Vagina (tissue), 2 donors: ENCODE data around the gene CPZ. TPM values are rescaled to one million over a fixed set of nuclear protein-coding genes. Genes with fewer than 3 reads are reported as not detected.

ENCODE experiments used
- DNase-seq, 2 donors: peaks; one replicate each; pipeline ENCODE4 v3.0.0-alpha.2; 2017; ENCODE audit errors: extremely low spot score in 2 of 2
- H3K27ac ChIP-seq: fragments of 200-600 bp; sonication (generic); one replicate; pipeline ENCODE4 v1.5.1; 2019
- H3K27me3 ChIP-seq: fragments of 200-600 bp; sonication (generic); one replicate; pipeline ENCODE4 v1.5.1; 2019
- H3K36me3 ChIP-seq, 2 donors: fragments of 200-600 bp; sonication (generic); one replicate each; pipeline ENCODE4 v1.5.1; 2017 to 2019
- H3K4me1 ChIP-seq: fragments of 200-600 bp; sonication (generic); one replicate; pipeline ENCODE4 v1.5.1; 2019
- H3K4me3 ChIP-seq, 2 donors: fragments of 200-600 bp; sonication (generic); 1 replicate in 1 of 2; 2 replicates in 1 of 2; pipeline ENCODE4 v1.5.1; 2016 to 2019
- H3K9me3 ChIP-seq: fragments of 200-600 bp; sonication (generic); one replicate; pipeline ENCODE4 v1.5.1; 2019
- CTCF ChIP-seq, 3 experiments: fragments of 450-650 bp in 2 of 3; fragments of 200-600 bp in 1 of 3; sonication (generic) in 1 of 3; IDR thresholded peaks; one replicate each; pipeline ENCODE4 v1.5.1; 2017 to 2019; ENCODE audit warnings: antibody characterized with exemption in 3 of 3, mild to moderate bottlenecking in 2 of 3, moderate library complexity in 2 of 3
- POLR2A ChIP-seq, 2 donors: fragments of 450-650 bp; IDR thresholded peaks; one replicate each; pipeline ENCODE4 v1.6.1; 2017; ENCODE audit warnings: antibody characterized with exemption in 2 of 2, mild to moderate bottlenecking in 2 of 2, moderate library complexity in 2 of 2
- POLR2AphosphoS5 ChIP-seq, 2 donors: sonication (generic); formaldehyde crosslinking; IDR thresholded peaks; one replicate each; pipeline ENCODE4 v1.9.0; 2017; ENCODE audit warnings: antibody characterized with exemption in 2 of 2, mild to moderate bottlenecking in 2 of 2, low read depth in 1 of 2; ENCODE audit not compliant: insufficient read depth in 1 of 2
- intact Hi-C: fragments of 100-400 bp; cut with DNase I; formaldehyde crosslinking; loops from one replicate; pipeline ENCODE4 v1.15.1; 2023
- total RNA-seq: library from RNA; depleted of rRNA; stranded (reverse); fragments of >200 nt; gene quantifications from one replicate; pipeline ENCODE4 v1.2.3, GENCODE V29; 2016

Gene CPZ
- total RNA-seq, 1 donor from 2014 or later: 26.3 TPM

GRCh38 chr4:8548731-8549351 lies 43.7 kb upstream of the CPZ start:
- Histone ChIP-seq H3K36me3 (no peaks in the 10 kb centered on the region), H3K4me1 (no peaks in the 10 kb centered on the region), H3K27ac (no peak overlapping the region), H3K4me3 (no peak overlapping the region), H3K9me3 (no peaks in the 10 kb centered on the region), H3K27me3 (no peaks in the 10 kb centered on the region)
- TF ChIP-seq POLR2AphosphoS5 (IDR thresholded peaks at IDR 0.05; ENCODE audit: insufficient read depth in 1 of 2, low read depth in 1 of 2): no peak
- no peak for TF ChIP-seq POLR2A (IDR thresholded peaks at IDR 0.05)
- TF ChIP-seq CTCF (IDR thresholded peaks at IDR 0.05): no peak
- intact Hi-C loops: no loop called here
- no peak for DNase-seq

GRCh38 chr4:8549352-8549931 lies 43.1 kb upstream of the CPZ start:
- H3K27me3 ChIP-seq: no peaks in the 10 kb centered on the region
- no peak for DNase-seq
- H3K36me3 ChIP-seq: no peaks in the 10 kb centered on the region
- H3K4me3 ChIP-seq: no peak overlapping the region
- intact Hi-C loops: no loop called here
- no peaks in the 10 kb centered on the region for H3K9me3 ChIP-seq
- no peak overlapping the region for H3K27ac ChIP-seq
- no peaks in the 10 kb centered on the region for H3K4me1 ChIP-seq
- no peak for TF ChIP-seq CTCF (IDR thresholded peaks at IDR 0.05)
- no peak for TF ChIP-seq POLR2A (IDR thresholded peaks at IDR 0.05)
- TF ChIP-seq POLR2AphosphoS5 (IDR thresholded peaks at IDR 0.05; ENCODE audit: insufficient read depth in 1 of 2, low read depth in 1 of 2): no peak

- Histone ChIP-seq H3K4me3 (no peak overlapping the region), H3K27me3 (no peaks in the 10 kb centered on the region), H3K4me1 (no peaks in the 10 kb centered on the region), H3K36me3 (no peaks in the 10 kb centered on the region), H3K9me3 (no peaks in the 10 kb centered on the region), H3K27ac (no peak overlapping the region)
- no peak for DNase-seq
- TF ChIP-seq CTCF (IDR thresholded peaks at IDR 0.05) (no peak), POLR2A (IDR thresholded peaks at IDR 0.05) (no peak), POLR2AphosphoS5 (IDR thresholded peaks at IDR 0.05; ENCODE audit: insufficient read depth in 1 of 2, low read depth in 1 of 2) (no peak)
- intact Hi-C loops: no loop called here
Measured at GRCh38 chr4:8550691-8551090, 41.9 kb upstream of the CPZ start.

- H3K27me3 ChIP-seq: no peaks in the 10 kb centered on the region
- H3K36me3 ChIP-seq: no peaks in the 10 kb centered on the region
- no peaks in the 10 kb centered on the region for H3K4me1 ChIP-seq
- intact Hi-C loops: no loop called here
- no peak overlapping the region for H3K27ac ChIP-seq
- no peak overlapping the region for H3K4me3 ChIP-seq
- DNase-seq: no peak
- TF ChIP-seq POLR2A (IDR thresholded peaks at IDR 0.05) (no peak), CTCF (IDR thresholded peaks at IDR 0.05) (no peak), POLR2AphosphoS5 (IDR thresholded peaks at IDR 0.05; ENCODE audit: insufficient read depth in 1 of 2, low read depth in 1 of 2) (no peak)
- no peaks in the 10 kb centered on the region for H3K9me3 ChIP-seq
Measured at GRCh38 chr4:8552024-8552423, 40.5 kb upstream of the CPZ start.

- H3K27me3 ChIP-seq: no peaks in the 10 kb centered on the region
- no peak overlapping the region for H3K4me3 ChIP-seq
- no peaks in the 10 kb centered on the region for H3K36me3 ChIP-seq
- intact Hi-C loops: no loop called here
- no peaks in the 10 kb centered on the region for H3K9me3 ChIP-seq
- DNase-seq: no peak
- H3K4me1 ChIP-seq: no peaks in the 10 kb centered on the region
- no peak overlapping the region for H3K27ac ChIP-seq
- TF ChIP-seq POLR2A (IDR thresholded peaks at IDR 0.05): no peak
- no peak for TF ChIP-seq CTCF (IDR thresholded peaks at IDR 0.05)
- no peak for TF ChIP-seq POLR2AphosphoS5 (IDR thresholded peaks at IDR 0.05; ENCODE audit: insufficient read depth in 1 of 2, low read depth in 1 of 2)
Measured at GRCh38 chr4:8552581-8553205, 39.9 kb upstream of the CPZ start.
